Hepatic stellate cell (primary cell): Measurements from ENCODE around the gene NPM1.

Experiments used
- DNase-seq: peaks from one replicate; pipeline ENCODE4 v3.0.0; 2011; ENCODE audit warnings: low spot score

Gene NPM1

DNA sequence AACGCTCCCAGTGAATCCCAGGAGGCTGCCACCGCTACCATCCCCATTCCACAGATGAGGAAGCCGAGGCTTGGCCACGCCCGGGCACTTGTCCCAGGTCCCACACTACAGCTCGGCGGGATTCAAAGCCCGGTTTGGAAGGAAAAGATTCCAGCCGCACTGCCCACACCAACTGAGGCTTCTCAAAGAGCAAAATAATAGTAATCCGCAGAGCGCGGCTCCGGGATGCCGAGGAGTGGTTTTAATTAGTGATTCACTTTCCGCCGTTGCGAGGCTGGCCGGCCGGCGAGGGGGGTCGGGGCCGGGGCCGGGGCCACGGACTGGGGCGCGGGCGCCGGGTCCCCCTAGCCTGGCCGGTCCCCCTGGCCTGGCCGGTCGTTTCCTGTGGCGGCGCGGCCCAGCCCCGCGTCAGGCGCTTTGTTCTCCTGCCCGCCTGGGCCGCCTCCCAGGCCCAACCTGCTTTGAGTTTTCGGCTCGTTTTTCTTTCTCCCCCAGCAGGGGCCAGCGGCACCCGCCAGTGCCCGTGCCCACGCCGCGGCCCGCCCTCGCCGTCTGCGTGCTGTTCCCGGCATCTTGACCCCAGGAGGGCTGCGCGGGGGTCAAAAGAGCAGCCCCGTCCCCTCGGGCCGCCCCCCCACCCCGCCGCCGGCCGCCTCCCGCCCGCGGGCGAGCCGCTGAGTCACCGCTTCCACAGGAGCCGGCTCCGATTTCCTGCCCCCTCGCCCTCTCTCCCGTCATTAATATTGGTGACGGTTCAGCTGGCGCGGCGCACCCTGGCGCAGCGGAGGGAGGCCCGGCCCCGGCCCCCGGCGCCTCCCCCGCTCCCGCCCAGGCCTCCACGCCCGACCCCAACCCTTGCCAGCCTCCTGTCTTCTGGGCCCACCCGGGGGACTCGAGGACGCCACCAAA, 63.0 kb downstream of the NPM1 start:
- peak; percentile 73 for DNase-seq

- no peak for DNase-seq
Measured at GRCh38 chr5:171451421-171451820, 63.8 kb downstream of the NPM1 start.

DNA sequence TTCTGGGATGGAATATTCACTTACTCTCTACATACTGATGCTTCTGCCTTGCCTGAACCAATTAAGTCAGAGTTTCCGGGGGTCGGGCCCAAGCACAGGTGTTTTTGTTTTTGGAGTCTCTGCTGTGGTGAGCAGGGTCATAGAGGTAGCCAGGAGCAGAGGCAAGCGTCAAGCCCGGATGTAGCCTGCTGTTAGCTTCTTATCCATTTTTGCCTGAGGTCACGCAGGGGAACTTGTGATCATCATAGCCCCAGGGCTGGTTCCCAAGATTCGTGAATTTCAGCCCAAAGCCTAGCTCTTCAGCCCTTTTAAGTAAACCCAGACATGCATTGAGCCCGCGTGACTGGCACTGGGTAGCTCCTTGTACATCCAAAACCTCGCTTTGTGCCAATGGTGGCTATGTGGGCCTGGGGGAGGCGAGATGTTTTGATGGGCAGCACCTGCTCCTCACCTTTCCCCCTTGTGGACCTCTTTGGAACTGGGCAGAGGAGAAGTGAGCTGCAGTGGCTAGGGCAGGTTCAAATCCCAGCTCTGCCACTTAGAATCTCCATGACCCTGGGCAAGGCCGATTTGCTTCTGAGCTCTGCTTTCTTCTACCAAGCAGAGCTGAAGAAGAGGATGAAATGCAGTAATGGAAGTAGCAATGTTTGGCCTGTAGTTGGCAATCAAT, 65.5 kb downstream of the NPM1 start:
- no peak for DNase-seq

- DNase-seq: no peak
Measured at GRCh38 chr5:171453988-171454387, 66.3 kb downstream of the NPM1 start.

DNA sequence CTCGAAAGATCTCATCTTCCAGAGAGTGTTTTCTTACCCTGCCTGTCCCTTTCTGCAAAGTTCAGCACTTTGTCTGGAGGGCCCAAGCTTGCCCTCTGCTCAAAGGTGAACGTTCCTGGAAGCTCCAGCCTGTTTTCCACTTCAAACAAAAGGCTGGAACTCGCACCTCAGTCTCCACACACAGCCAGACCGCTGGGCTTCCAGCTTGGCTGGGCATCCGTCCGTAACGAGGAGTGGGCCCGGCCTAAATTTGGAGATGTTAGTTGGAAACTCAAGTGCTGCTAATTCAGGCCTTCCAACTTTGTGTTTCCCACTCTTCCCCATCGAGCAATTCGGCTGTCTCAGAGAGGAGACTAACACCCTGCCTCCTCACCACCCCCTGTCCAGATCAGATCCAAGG, 66.9 kb downstream of the NPM1 start:
- DNase-seq: no peak

GRCh38 chr5:171455522-171455921, 67.9 kb downstream of the NPM1 start:
- no peak for DNase-seq

- DNase-seq: no peak
Measured at GRCh38 chr5:171457208-171457981, 69.7 kb downstream of the NPM1 start.

DNA sequence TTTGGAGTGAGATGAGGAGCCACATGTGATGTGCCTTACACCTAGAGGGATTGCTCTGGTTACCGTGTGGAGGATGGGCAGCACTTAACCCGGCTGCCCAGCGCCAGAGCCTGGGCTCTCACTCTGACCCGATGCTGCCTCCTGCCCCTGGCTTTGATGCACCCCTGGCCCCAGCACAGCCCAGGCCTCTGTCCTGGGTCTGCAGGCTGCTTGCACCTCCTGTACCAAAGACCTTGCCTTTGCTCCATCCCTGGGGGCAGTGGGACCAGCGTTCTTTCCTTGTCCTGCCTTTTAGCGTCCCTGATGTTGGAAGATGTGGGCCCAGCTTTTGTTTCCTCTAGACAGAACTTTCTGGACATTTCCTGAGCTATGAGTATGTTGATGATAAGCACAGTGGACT, 72.2 kb downstream of the NPM1 start:
- no peak for DNase-seq
